Measurements from ENCODE around the gene TMEM175.

TMEM175 gene

DNA sequence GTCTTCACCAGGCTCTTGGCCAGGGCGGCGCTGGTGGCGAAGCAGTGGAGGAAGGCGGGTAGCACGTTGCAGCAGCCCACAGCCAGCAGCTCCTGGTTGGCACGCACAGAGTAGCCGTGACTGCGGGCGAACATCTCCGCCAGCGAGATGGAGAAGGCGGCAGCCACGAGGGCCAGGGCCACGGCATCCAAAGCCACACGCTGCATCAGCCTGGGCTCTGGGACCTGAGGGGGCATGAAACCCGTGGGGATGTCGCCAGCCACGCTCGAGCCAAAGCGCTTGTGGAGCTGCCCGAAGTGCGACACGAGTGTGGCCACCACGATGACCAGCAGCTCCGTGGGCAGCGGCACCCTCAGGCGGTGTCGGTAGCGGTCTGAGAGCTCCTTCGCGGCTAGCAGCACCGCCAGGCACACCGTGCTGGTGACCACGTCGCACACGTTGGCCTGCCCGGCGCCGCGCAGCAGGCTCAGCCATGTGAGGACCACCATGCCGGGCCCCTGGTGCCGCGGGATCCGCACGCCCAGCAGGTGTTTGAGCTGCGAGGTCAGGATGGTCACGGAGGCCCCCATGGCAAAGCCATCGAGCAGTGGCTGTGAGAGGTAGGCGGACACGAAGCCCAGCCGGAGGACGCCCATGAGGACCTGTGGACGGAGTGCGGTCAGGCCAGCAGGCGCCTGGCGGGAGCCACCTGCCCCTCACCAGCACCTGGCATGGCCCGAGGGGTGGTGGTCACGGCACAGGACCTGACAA lies 57.6 kb downstream of the TMEM175 start:
- DNase-seq (ENCODE audit: low read depth) = no peak
- TF ChIP-seq, protein P1, sequence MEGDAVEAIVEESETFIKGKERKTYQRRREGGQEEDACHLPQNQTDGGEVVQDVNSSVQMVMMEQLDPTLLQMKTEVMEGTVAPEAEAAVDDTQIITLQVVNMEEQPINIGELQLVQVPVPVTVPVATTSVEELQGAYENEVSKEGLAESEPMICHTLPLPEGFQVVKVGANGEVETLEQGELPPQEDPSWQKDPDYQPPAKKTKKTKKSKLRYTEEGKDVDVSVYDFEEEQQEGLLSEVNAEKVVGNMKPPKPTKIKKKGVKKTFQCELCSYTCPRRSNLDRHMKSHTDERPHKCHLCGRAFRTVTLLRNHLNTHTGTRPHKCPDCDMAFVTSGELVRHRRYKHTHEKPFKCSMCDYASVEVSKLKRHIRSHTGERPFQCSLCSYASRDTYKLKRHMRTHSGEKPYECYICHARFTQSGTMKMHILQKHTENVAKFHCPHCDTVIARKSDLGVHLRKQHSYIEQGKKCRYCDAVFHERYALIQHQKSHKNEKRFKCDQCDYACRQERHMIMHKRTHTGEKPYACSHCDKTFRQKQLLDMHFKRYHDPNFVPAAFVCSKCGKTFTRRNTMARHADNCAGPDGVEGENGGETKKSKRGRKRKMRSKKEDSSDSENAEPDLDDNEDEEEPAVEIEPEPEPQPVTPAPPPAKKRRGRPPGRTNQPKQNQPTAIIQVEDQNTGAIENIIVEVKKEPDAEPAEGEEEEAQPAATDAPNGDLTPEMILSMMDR (conservative IDR thresholded peaks at IDR 0.05; ENCODE audit: low read depth, low read length) = no peak
- H3K4me3 ChIP-seq (ENCODE audit: low read length) = no peak overlapping the region

- TF ChIP-seq, protein P1 (conservative IDR thresholded peaks at IDR 0.05; ENCODE audit: low read depth, low read length) = no peak
- H3K4me3 ChIP-seq (ENCODE audit: low read length) = no peak overlapping the region
- DNase-seq (ENCODE audit: low read depth) = no peak
Observed at GRCh38 chr4:990746-991367, 58.6 kb downstream of the TMEM175 start.

DNA sequence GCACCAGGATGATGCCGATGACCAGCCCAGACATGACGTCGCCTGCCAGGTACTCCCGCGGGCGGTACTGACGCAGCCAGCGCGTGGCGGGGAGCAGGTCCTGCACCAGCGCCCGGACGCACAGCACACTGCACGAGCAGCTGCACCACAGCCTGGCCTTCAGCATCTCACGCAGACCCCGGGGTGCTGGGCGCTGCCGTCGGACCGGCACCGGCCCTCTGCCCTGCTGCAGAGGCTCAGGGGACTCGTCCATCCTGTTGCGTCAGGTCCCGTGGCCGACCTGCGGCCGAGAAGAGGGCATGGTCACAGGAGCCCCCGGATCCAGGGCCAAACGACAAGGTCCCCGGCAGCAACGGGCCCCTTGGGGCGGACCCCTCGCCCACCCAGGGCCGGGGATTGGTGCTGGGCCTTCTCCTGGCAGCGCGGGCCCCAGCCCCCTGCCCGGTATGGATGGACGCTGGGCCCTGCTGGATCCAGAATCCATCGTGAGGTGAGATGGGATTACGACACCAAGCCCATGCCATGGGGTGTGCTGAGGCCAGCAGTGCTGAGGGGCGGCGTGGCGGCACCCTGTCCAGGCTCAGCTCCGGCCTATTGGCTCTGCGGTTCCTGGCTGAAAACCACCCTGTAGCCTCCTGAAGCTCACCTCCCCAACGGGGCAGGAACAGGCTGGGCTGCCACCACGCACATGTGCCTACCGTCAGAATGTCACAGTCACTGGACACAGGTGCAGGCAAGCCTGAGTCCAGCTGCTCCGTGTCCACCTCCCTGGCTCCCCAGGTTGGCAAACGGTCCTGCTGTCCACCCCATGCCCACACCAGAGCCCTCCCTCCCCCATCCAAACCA lies 59.4 kb downstream of the TMEM175 start:
- DNase-seq (ENCODE audit: low read depth) = no peak
- no peak overlapping the region for H3K4me3 ChIP-seq (ENCODE audit: low read length)
- TF ChIP-seq, protein P1 (conservative IDR thresholded peaks at IDR 0.05; ENCODE audit: low read depth, low read length) = no peak

GRCh38 chr4:992297-993110 lies 60.2 kb downstream of the TMEM175 start:
- peak; percentile 55 for DNase-seq (ENCODE audit: low read depth)
- TF ChIP-seq, protein P1 (conservative IDR thresholded peaks at IDR 0.05; ENCODE audit: low read depth, low read length) = no peak
- peak overlapping the region; percentile 0 for H3K4me3 ChIP-seq (ENCODE audit: low read length)

DNA sequence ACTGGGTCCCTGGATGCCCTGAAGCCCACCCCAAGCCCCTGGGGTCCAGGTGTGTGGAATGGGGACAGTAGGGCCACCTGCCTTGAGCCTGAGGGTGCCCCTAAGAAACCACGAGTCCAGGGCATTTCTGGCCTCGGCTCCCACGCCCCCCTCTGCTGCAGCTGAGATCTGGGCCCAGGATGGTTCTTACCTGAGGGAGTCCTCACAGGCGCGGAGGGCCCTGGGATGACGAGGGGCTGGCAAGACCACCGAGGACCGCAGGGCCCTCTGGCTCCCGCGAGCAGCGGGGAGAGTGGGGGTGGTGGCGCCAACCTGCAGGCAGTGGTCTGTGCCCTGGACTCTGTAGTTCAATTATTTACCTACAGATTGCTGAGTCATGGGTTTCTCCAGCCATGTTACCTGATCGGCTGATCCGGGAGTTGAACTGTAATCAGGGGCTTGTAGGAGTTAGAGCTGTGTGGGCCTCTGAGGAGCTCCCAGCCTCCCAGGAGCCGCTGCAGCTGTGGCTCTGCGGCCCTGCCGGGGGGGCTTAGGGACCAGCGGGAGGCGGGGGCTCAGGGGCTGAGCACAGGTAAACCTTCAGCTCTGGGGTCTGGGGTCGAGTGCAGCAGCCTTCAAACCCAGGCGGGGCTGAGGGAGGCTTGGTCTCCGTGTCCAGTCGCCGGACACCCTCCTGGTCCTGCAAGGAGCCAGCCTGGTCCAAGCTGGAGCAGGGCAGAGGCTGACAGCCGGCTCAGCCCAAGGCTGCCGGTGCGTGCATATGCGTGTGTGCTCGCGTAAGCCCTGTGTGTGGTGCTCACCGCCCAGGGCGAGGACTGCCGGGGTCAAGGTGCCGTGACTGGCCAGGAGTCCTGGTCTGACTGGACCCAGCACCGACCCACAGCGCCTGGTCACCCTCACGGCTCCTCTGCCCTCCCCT lies 61.1 kb downstream of the TMEM175 start, which contains the start of gene SLC26A1:
Gene SLC26A1, minus strand, starts transcription at position 294 of the 919 bp plus-strand sequence. CDS start 1,701 bp downstream, outside the sequence.
- TF ChIP-seq, protein P1 (conservative IDR thresholded peaks at IDR 0.05; ENCODE audit: low read depth, low read length) = no peak
- H3K4me3 ChIP-seq (ENCODE audit: low read length) = peak within 1 kb of the TSS; percentile 0

More for the DNA sequence above, 61.1 kb downstream of the TMEM175 start, which contains the start of gene SLC26A1:
- no peak for DNase-seq (ENCODE audit: low read depth)
